GM18517 (cell line): ENCODE results near the gene PCDH20.
"Not testable (repeated sequence)": the region's sequence is repeated elsewhere in the genome, so short reads cannot be mapped to it uniquely, and the experiment has no call there.

Source experiments
- ATAC-seq: cut with Tn5 transposase; IDR thresholded peaks from one replicate; pipeline ENCODE4 v1.9.1; 2021; ENCODE audit warnings: mild to moderate bottlenecking, moderate library complexity; ENCODE audit not compliant: unreplicated experiment

The PCDH20 gene

GRCh38 chr13:61415749-61416148, at the start of gene PCDH20:
Gene PCDH20, minus strand, starts transcription at chr13:61415849. Its CDS starts 691 bp downstream, at chr13:61415158.
- no peak for ATAC-seq

- ATAC-seq: no peak
Observed at GRCh38 chr13:61463024-61463423, 47.4 kb upstream of the PCDH20 start.

GRCh38 chr13:61453121-61453520, 37.5 kb upstream of the PCDH20 start:
- no peak for ATAC-seq

- no peak for ATAC-seq
Observed at GRCh38 chr13:61432029-61432428, 16.4 kb upstream of the PCDH20 start.

GRCh38 chr13:61423915-61424314, 8.3 kb upstream of the PCDH20 start:
- ATAC-seq: no peak

GRCh38 chr13:61417086-61417570, 1.5 kb upstream of the PCDH20 start:
- no peak for ATAC-seq

- no peak for ATAC-seq
Observed at GRCh38 chr13:61415058-61415721, 459 bp downstream of the PCDH20 start.

GRCh38 chr13:61414686-61415057, 977 bp downstream of the PCDH20 start:
- no peak for ATAC-seq

GRCh38 chr13:61413572-61414535, 1.8 kb downstream of the PCDH20 start:
- no peak for ATAC-seq

- no peak for ATAC-seq
Observed at GRCh38 chr13:61410669-61411297, 4.9 kb downstream of the PCDH20 start.

GRCh38 chr13:61410266-61410665, 5.4 kb downstream of the PCDH20 start:
- ATAC-seq: no peak

GRCh38 chr13:61408571-61408970, 7.1 kb downstream of the PCDH20 start:
- ATAC-seq: no peak

- ATAC-seq: no peak
Observed at GRCh38 chr13:61406275-61406674, 9.4 kb downstream of the PCDH20 start.

- ATAC-seq: no peak
Observed at GRCh38 chr13:61396121-61396520, 19.5 kb downstream of the PCDH20 start.

- ATAC-seq: no peak
Observed at GRCh38 chr13:61391426-61391825, 24.2 kb downstream of the PCDH20 start.

GRCh38 chr13:61387694-61388093, 28.0 kb downstream of the PCDH20 start:
- ATAC-seq: no peak

- no peak for ATAC-seq
Observed at GRCh38 chr13:61383111-61383510, 32.5 kb downstream of the PCDH20 start.

GRCh38 chr13:61370520-61370919, 45.1 kb downstream of the PCDH20 start:
- ATAC-seq: no peak

GRCh38 chr13:61364690-61365089, 51.0 kb downstream of the PCDH20 start:
- ATAC-seq: not testable (repeated sequence)

- ATAC-seq: no peak
Observed at GRCh38 chr13:61362522-61362921, 53.1 kb downstream of the PCDH20 start.
